ENCODE measurements around the gene TTC33.
"Not testable (repeated sequence)": the region's sequence is repeated elsewhere in the genome, so short reads cannot be mapped to it uniquely, and the experiment has no call there.

TTC33 gene

GRCh38 chr5:40792691-40793090 lies 36.9 kb upstream of the TTC33 start:
- H3K4me3 ChIP-seq (ENCODE audit: low read length); H3K27ac ChIP-seq (ENCODE audit: low read length); H3K27me3 ChIP-seq (ENCODE audit: control insufficient read depth, insufficient read depth, low read length); H3K36me3 ChIP-seq (ENCODE audit: control insufficient read depth, insufficient read depth, low read length); H3K9me3 ChIP-seq (ENCODE audit: control insufficient read depth, insufficient read depth, low read length); DNase-seq (ENCODE audit: low read depth, low spot score); H3K4me1 ChIP-seq (ENCODE audit: control insufficient read depth, insufficient read depth, low read length): not testable (repeated sequence)
- no CpG with 5 or more reads among the region's 10 CpGs for WGBS (ENCODE audit: insufficient coverage, insufficient read length)

DNA sequence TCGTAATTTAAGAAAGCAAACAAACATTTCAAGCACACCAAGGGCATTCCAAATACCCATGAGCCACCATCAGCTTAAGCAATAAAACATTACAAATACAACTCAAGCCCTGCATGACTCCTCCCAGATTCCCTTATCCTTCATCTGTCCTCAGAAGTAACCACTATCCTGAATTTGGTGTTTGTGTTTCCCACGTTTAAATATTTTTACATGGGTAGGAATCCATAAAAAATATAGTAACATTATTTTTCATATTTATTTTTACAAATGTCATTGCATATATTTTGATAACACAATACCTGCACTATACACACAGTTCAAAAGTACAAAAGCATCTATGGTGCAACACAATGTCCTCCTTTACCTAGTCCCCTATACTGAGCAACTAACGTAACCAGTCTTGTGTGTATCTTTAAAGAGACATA lies 36.0 kb upstream of the TTC33 start:
- WGBS (ENCODE audit: insufficient coverage, insufficient read length) = no CpG with 5 or more reads among the region's 3 CpGs
- Histone ChIP-seq H3K9me3 (ENCODE audit: control insufficient read depth, insufficient read depth, low read length) (no peaks in the 10 kb centered on the region), H3K27ac (ENCODE audit: low read length) (no peak overlapping the region), H3K4me1 (ENCODE audit: control insufficient read depth, insufficient read depth, low read length) (no peaks in the 10 kb centered on the region), H3K4me3 (ENCODE audit: low read length) (no peak overlapping the region), H3K36me3 (ENCODE audit: control insufficient read depth, insufficient read depth, low read length) (no peaks in the 10 kb centered on the region), H3K27me3 (ENCODE audit: control insufficient read depth, insufficient read depth, low read length) (no peaks in the 10 kb centered on the region)
- no peak for DNase-seq (ENCODE audit: low read depth, low spot score)

GRCh38 chr5:40790947-40791593 lies 35.3 kb upstream of the TTC33 start:
- Histone ChIP-seq H3K4me3 (ENCODE audit: low read length) (no peak overlapping the region), H3K27me3 (ENCODE audit: control insufficient read depth, insufficient read depth, low read length) (no peaks in the 10 kb centered on the region), H3K36me3 (ENCODE audit: control insufficient read depth, insufficient read depth, low read length) (no peaks in the 10 kb centered on the region), H3K27ac (ENCODE audit: low read length) (no peak overlapping the region), H3K4me1 (ENCODE audit: control insufficient read depth, insufficient read depth, low read length) (no peaks in the 10 kb centered on the region), H3K9me3 (ENCODE audit: control insufficient read depth, insufficient read depth, low read length) (no peaks in the 10 kb centered on the region)
- WGBS (ENCODE audit: insufficient coverage, insufficient read length) = no CpG with 5 or more reads among the region's 3 CpGs
- DNase-seq (ENCODE audit: low read depth, low spot score) = no peak

DNA sequence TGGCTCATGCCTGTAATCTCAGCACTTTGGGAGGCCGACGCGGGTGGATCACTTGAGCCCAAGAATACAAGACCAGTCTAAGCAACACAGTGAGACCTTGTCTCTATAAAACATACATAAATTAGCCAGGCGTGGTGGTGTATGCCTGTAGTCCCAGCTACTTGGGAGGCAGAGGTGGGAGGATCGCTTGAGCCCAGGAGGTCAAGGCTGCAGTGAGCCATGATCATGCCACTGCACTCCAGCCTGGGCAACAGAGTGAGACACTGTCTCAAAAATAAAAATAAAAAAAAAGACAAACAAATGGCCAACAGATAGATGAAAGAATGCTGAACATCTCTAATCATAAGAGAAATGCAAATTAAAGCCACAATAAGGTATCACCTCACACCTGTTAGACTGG lies 33.2 kb upstream of the TTC33 start:
- H3K4me1 ChIP-seq (ENCODE audit: control insufficient read depth, insufficient read depth, low read length); H3K4me3 ChIP-seq (ENCODE audit: low read length); H3K27ac ChIP-seq (ENCODE audit: low read length); DNase-seq (ENCODE audit: low read depth, low spot score); H3K36me3 ChIP-seq (ENCODE audit: control insufficient read depth, insufficient read depth, low read length); H3K27me3 ChIP-seq (ENCODE audit: control insufficient read depth, insufficient read depth, low read length); H3K9me3 ChIP-seq (ENCODE audit: control insufficient read depth, insufficient read depth, low read length): not testable (repeated sequence)
- no CpG with 5 or more reads among the region's 5 CpGs for WGBS (ENCODE audit: insufficient coverage, insufficient read length)

- WGBS (ENCODE audit: insufficient coverage, insufficient read length) = no CpG with 5 or more reads among the region's 1 CpG
- Histone ChIP-seq H3K4me1 (ENCODE audit: control insufficient read depth, insufficient read depth, low read length) (no peaks in the 10 kb centered on the region), H3K27me3 (ENCODE audit: control insufficient read depth, insufficient read depth, low read length) (no peaks in the 10 kb centered on the region), H3K36me3 (ENCODE audit: control insufficient read depth, insufficient read depth, low read length) (no peaks in the 10 kb centered on the region), H3K4me3 (ENCODE audit: low read length) (no peak overlapping the region), H3K27ac (ENCODE audit: low read length) (no peak overlapping the region), H3K9me3 (ENCODE audit: control insufficient read depth, insufficient read depth, low read length) (no peaks in the 10 kb centered on the region)
- DNase-seq (ENCODE audit: low read depth, low spot score) = no peak
These were observed 32.2 kb upstream of the TTC33 start for GRCh38 chr5:40787986-40788385.

- not testable (repeated sequence) for DNase-seq (ENCODE audit: low read depth, low spot score); H3K36me3 ChIP-seq (ENCODE audit: control insufficient read depth, insufficient read depth, low read length); H3K27me3 ChIP-seq (ENCODE audit: control insufficient read depth, insufficient read depth, low read length); H3K4me3 ChIP-seq (ENCODE audit: low read length); H3K9me3 ChIP-seq (ENCODE audit: control insufficient read depth, insufficient read depth, low read length); H3K4me1 ChIP-seq (ENCODE audit: control insufficient read depth, insufficient read depth, low read length); H3K27ac ChIP-seq (ENCODE audit: low read length)
- no CpG with 5 or more reads among the region's 3 CpGs for WGBS (ENCODE audit: insufficient coverage, insufficient read length)
These were observed 30.9 kb upstream of the TTC33 start for GRCh38 chr5:40786664-40787063.

DNA sequence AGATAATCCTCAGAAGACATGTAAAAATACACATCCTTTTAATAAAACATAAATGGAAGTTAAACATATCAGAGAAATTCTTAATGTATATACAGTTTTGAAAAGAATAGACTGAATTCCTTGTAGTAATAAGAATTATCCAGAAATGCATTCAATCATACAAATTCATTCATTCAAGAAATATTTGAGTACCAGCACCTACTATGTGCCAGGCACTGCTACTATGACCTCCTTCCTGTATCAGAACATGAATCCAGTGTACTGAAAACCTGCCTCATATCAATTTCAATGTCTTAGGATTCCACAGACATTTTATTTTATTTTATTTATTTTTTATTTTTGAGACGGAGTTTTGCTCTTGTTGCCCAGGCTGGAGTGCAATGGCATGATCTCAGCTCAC lies 29.2 kb upstream of the TTC33 start:
- no peak for DNase-seq (ENCODE audit: low read depth, low spot score)
- H3K4me3 ChIP-seq (ENCODE audit: low read length) = no peak overlapping the region
- WGBS (ENCODE audit: insufficient coverage, insufficient read length) = no CpG with 5 or more reads among the region's 1 CpG
- H3K4me1 ChIP-seq (ENCODE audit: control insufficient read depth, insufficient read depth, low read length) = no peaks in the 10 kb centered on the region
- H3K36me3 ChIP-seq (ENCODE audit: control insufficient read depth, insufficient read depth, low read length) = no peaks in the 10 kb centered on the region
- H3K9me3 ChIP-seq (ENCODE audit: control insufficient read depth, insufficient read depth, low read length) = no peaks in the 10 kb centered on the region
- H3K27ac ChIP-seq (ENCODE audit: low read length) = no peak overlapping the region
- H3K27me3 ChIP-seq (ENCODE audit: control insufficient read depth, insufficient read depth, low read length) = no peaks in the 10 kb centered on the region

DNA sequence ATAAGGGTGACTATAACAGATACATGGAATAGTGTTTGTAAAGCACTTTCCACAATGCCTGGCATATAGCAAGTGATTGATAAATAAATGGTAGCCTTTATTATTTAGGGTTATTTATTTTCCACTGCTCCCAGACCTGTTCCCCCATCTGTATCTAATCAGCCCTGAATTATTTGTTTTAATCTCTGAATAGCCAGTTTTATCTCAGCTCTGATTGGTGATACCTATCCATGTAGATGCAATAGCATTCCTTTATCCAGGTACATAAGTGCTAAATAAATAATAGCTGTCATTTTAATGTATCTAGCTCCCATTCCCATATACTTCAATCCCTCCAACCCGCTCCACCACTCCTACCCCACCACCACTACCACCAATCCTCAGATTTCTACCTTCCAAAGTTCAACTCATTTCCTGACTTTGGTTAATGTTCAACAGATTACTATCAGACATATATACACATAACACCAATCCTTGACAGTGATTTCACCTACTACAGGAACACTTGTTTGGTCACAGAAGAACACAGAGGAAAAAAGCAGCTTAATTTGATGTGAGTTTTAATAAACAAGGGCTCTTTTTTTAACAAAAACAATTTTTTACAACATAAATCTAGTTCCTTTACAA lies 28.4 kb upstream of the TTC33 start:
- H3K27ac ChIP-seq (ENCODE audit: low read length) = no peak overlapping the region
- no peaks in the 10 kb centered on the region for H3K9me3 ChIP-seq (ENCODE audit: control insufficient read depth, insufficient read depth, low read length)
- H3K4me1 ChIP-seq (ENCODE audit: control insufficient read depth, insufficient read depth, low read length) = no peaks in the 10 kb centered on the region
- H3K4me3 ChIP-seq (ENCODE audit: low read length) = no peak overlapping the region
- no peak for DNase-seq (ENCODE audit: low read depth, low spot score)
- no CpG with 5 or more reads among the region's 1 CpG for WGBS (ENCODE audit: insufficient coverage, insufficient read length)
- no peaks in the 10 kb centered on the region for H3K36me3 ChIP-seq (ENCODE audit: control insufficient read depth, insufficient read depth, low read length)
- no peaks in the 10 kb centered on the region for H3K27me3 ChIP-seq (ENCODE audit: control insufficient read depth, insufficient read depth, low read length)

DNA sequence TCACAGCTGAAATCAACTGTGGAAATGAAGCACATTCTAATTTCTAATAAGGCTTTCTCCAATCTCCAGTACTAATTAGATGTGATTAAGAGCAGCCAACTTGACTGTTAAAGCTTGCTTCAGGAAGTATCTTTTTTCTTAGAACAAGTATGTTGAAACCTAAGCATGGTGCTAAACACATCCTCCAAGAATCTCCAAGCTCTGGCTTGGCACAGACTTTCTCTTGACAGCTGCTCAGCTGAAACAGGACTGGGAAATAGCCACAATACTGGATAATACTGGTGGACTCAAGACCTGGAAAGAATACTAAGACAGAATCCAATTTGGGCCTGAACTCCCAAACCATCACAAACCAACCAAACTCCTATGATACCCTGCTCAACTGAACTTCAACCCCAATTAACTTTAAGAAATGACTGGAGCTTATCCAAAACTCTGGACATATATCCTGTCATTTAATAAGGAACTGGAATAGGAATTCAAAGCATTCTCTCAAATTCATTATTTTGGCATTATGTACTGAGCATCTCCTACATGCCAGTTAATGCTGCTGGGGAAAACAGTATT lies 26.2 kb upstream of the TTC33 start:
- no peak for DNase-seq (ENCODE audit: low read depth, low spot score)
- Histone ChIP-seq H3K4me3 (ENCODE audit: low read length) (no peak overlapping the region), H3K4me1 (ENCODE audit: control insufficient read depth, insufficient read depth, low read length) (no peaks in the 10 kb centered on the region), H3K27ac (ENCODE audit: low read length) (no peak overlapping the region), H3K27me3 (ENCODE audit: control insufficient read depth, insufficient read depth, low read length) (no peaks in the 10 kb centered on the region), H3K36me3 (ENCODE audit: control insufficient read depth, insufficient read depth, low read length) (no peaks in the 10 kb centered on the region), H3K9me3 (ENCODE audit: control insufficient read depth, insufficient read depth, low read length) (no peaks in the 10 kb centered on the region)

DNA sequence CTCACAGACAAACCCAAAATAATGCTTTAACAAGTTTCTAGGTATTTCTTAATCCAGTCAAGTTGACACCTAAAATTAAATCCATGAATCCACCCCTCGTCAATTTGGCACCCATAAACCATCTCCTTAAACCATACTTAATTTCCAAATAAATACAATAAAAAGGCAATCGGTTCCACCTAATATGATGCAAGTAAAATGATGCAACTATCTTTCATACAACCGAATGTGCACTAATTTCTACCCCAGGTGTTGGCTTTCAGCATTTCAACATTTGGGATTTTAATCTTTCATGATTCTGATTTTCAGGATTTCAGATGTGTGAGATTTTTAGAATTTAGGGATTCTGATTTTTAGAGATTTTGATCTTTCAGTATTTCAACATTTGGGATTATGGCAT lies 25.1 kb upstream of the TTC33 start:
- Histone ChIP-seq H3K9me3 (ENCODE audit: control insufficient read depth, insufficient read depth, low read length) (no peaks in the 10 kb centered on the region), H3K4me3 (ENCODE audit: low read length) (no peak overlapping the region), H3K36me3 (ENCODE audit: control insufficient read depth, insufficient read depth, low read length) (no peaks in the 10 kb centered on the region; the same call in 1 of the 2 replicates), H3K27ac (ENCODE audit: low read length) (no peak overlapping the region), H3K4me1 (ENCODE audit: control insufficient read depth, insufficient read depth, low read length) (no peaks in the 10 kb centered on the region), H3K27me3 (ENCODE audit: control insufficient read depth, insufficient read depth, low read length) (no peaks in the 10 kb centered on the region)
- WGBS (ENCODE audit: insufficient coverage, insufficient read length) = 100% methylated on average over 2 of the region's 3 CpGs
- DNase-seq (ENCODE audit: low read depth, low spot score) = no peak

DNA sequence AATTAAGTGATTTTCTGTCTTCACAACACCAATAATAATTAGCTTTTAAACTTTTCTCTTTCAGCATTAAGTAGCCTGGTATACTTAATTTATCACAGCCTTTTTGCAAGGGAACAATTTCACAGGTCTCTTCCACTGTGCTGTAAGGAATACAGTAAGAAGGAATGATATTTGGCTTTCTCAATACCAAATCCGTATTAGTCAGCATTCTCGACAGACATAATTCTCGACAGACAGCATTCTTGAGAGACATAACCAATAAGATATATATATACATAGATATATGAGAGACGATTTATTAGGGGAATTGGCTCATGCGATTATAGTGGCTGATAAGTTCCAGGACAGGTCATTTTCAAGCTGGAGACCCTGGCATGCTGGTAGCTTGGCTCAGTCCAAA lies 24.4 kb upstream of the TTC33 start:
- Histone ChIP-seq H3K4me3 (ENCODE audit: low read length) (no peak overlapping the region), H3K4me1 (ENCODE audit: control insufficient read depth, insufficient read depth, low read length) (no peaks in the 10 kb centered on the region), H3K36me3 (ENCODE audit: control insufficient read depth, insufficient read depth, low read length) (no peaks in the 10 kb centered on the region; the same call in 1 of the 2 replicates), H3K27me3 (ENCODE audit: control insufficient read depth, insufficient read depth, low read length) (no peaks in the 10 kb centered on the region), H3K27ac (ENCODE audit: low read length) (no peak overlapping the region), H3K9me3 (ENCODE audit: control insufficient read depth, insufficient read depth, low read length) (no peaks in the 10 kb centered on the region)
- DNase-seq (ENCODE audit: low read depth, low spot score) = no peak
- no CpG with 5 or more reads among the region's 5 CpGs for WGBS (ENCODE audit: insufficient coverage, insufficient read length)
